Upper lobe of right lung (tissue), 1 donor: ENCODE results near the gene TFF2. TPM values are rescaled to one million over a fixed set of nuclear protein-coding genes. Genes with fewer than 3 reads are reported as not detected.

Experiments
- ATAC-seq: fragments of 200-7000 bp; cut with Tn5 transposase; one replicate; pipeline ENCODE4 v1.9.1; 2020; ENCODE audit warnings: mild to moderate bottlenecking, moderate library complexity
- DNase-seq: peaks from one replicate; pipeline ENCODE4 v3.0.0-alpha.2; 2020
- H3K27ac ChIP-seq: fragments of 200-600 bp; one replicate; pipeline ENCODE4 v1.8.0; 2022
- H3K27me3 ChIP-seq: fragments of 200-600 bp; one replicate; pipeline ENCODE4 v1.8.0; 2022; ENCODE audit warnings: mild to moderate bottlenecking
- H3K36me3 ChIP-seq: fragments of 200-600 bp; one replicate; pipeline ENCODE4 v1.8.0; 2022
- H3K4me1 ChIP-seq: fragments of 200-600 bp; one replicate; pipeline ENCODE4 v1.8.0; 2022
- H3K4me3 ChIP-seq: fragments of 200-600 bp; one replicate; pipeline ENCODE4 v1.8.0; 2022; ENCODE audit warnings: mild to moderate bottlenecking
- H3K9me3 ChIP-seq: fragments of 200-600 bp; one replicate; pipeline ENCODE4 v1.8.0; 2022
- CTCF ChIP-seq: fragments of 200-600 bp; IDR thresholded peaks from one replicate; pipeline ENCODE4 v1.8.0; 2022; ENCODE audit warnings: antibody characterized with exemption
- intact Hi-C: fragments of 100-400 bp; cut with DNase I; formaldehyde crosslinking; loops from one replicate; pipeline ENCODE4 v1.11.0; 2022
- total RNA-seq: library from RNA; stranded (reverse); fragmentation: NEBNext Ultra II Directional; extraction: Animal tissue kit (Norgen Biotek cat#: 25700); gene quantifications from one replicate; pipeline ENCODE4 v1.2.1, GENCODE V29; 2021
- donor health status: DM: no; HTN: yes; CAD: no; lungs with severe emphysema.

Gene TFF2
- total RNA-seq, 1 donor from 2014 or later: not detected

- Histone ChIP-seq H3K27me3 (no peaks in the 10 kb centered on the region), H3K27ac (peak within 1 kb of the TSS; percentile 14), H3K9me3 (no peaks in the 10 kb centered on the region), H3K4me3 (no peak within 1 kb of the TSS), H3K36me3 (no peaks in the 10 kb centered on the region), H3K4me1 (peaks cover 4% of the 10 kb centered on the region)
- peak; percentile 92 for ATAC-seq
- TF ChIP-seq CTCF: no peak
- intact Hi-C loops: no loop called here
- peak; percentile 71 for DNase-seq
Observed at GRCh38 chr21:42395905-42396651, 45.3 kb upstream of the TFF2 start, which contains the start of gene TMPRSS3. Gene TMPRSS3 (minus strand): TSS chr21:42396052. CDS start chr21:42395417, 635 bp downstream.

GRCh38 chr21:42395302-42395701 is 44.5 kb upstream of the TFF2 start:
- intact Hi-C loops: no loop called here
- no peaks in the 10 kb centered on the region for H3K27me3 ChIP-seq
- no peak overlapping the region for H3K27ac ChIP-seq
- H3K9me3 ChIP-seq: no peaks in the 10 kb centered on the region
- ATAC-seq (no peak), DNase-seq (peak; percentile 28)
- no peak overlapping the region for H3K4me3 ChIP-seq
- H3K4me1 ChIP-seq: peaks cover 4% of the 10 kb centered on the region
- H3K36me3 ChIP-seq: no peaks in the 10 kb centered on the region
- TF ChIP-seq CTCF: no peak

GRCh38 chr21:42393443-42393950 is 42.7 kb upstream of the TFF2 start:
- no peak for TF ChIP-seq CTCF
- Histone ChIP-seq H3K36me3 (no peaks in the 10 kb centered on the region), H3K9me3 (no peaks in the 10 kb centered on the region), H3K27me3 (no peaks in the 10 kb centered on the region), H3K4me1 (peaks cover 4% of the 10 kb centered on the region), H3K4me3 (no peak overlapping the region), H3K27ac (no peak overlapping the region)
- DNase-seq: no peak
- ATAC-seq: no peak
- intact Hi-C loops: no loop called here

GRCh38 chr21:42392731-42393442 is 42.1 kb upstream of the TFF2 start:
- no peak for ATAC-seq
- Histone ChIP-seq H3K4me1 (peaks cover 4% of the 10 kb centered on the region), H3K4me3 (no peak overlapping the region), H3K27ac (no peak overlapping the region), H3K36me3 (no peaks in the 10 kb centered on the region), H3K27me3 (no peaks in the 10 kb centered on the region), H3K9me3 (no peaks in the 10 kb centered on the region)
- TF ChIP-seq CTCF: no peak
- intact Hi-C loops: no loop called here
- peak; percentile 27 for DNase-seq

GRCh38 chr21:42391297-42391696 is 40.5 kb upstream of the TFF2 start:
- ATAC-seq (no peak), DNase-seq (peak; percentile 6)
- no peaks in the 10 kb centered on the region for H3K36me3 ChIP-seq

More at GRCh38 chr21:42391297-42391696, 40.5 kb upstream of the TFF2 start:
- H3K4me1 ChIP-seq: peaks cover 3% of the 10 kb centered on the region
- no peak overlapping the region for H3K4me3 ChIP-seq
- intact Hi-C loops: no loop called here
- no peak for TF ChIP-seq CTCF
- H3K27ac ChIP-seq: no peak overlapping the region
- no peaks in the 10 kb centered on the region for H3K27me3 ChIP-seq
- no peaks in the 10 kb centered on the region for H3K9me3 ChIP-seq
